Mucosa of descending colon (tissue), 3 donors: ENCODE data around the gene ANAPC2. TPM values are rescaled to one million over a fixed set of nuclear protein-coding genes. Genes with fewer than 3 reads are reported as not detected.

ENCODE experiments used
- ATAC-seq: fragments of 200-7000 bp; cut with Tn5 transposase; one replicate; pipeline ENCODE4 v1.9.1; 2020; ENCODE audit warnings: mild to moderate bottlenecking, moderate library complexity
- DNase-seq, 3 donors: peaks; one replicate each; pipeline ENCODE4 v3.0.0-alpha.2; 2020
- H3K36me3 ChIP-seq: fragments of 200-600 bp; one replicate; pipeline ENCODE4 v1.8.0; 2021; ENCODE audit warnings: low read depth, mild to moderate bottlenecking
- H3K4me1 ChIP-seq: fragments of 200-600 bp; one replicate; pipeline ENCODE4 v1.8.0; 2021; ENCODE audit warnings: low read depth, mild to moderate bottlenecking
- H3K4me3 ChIP-seq: fragments of 200-600 bp; one replicate; pipeline ENCODE4 v1.8.0; 2021; ENCODE audit warnings: mild to moderate bottlenecking
- H3K9me3 ChIP-seq: fragments of 200-600 bp; one replicate; pipeline ENCODE4 v1.8.0; 2021; ENCODE audit warnings: mild to moderate bottlenecking
- CTCF ChIP-seq: fragments of 200-600 bp; IDR thresholded peaks from one replicate; pipeline ENCODE4 v1.8.0; 2022; ENCODE audit warnings: antibody characterized with exemption, mild to moderate bottlenecking
- intact Hi-C, 2 donors: fragments of 100-400 bp; cut with DNase I in 1 of 2; cut with micrococcal nuclease in 1 of 2; formaldehyde crosslinking; loops; one replicate each; pipeline versions ENCODE4 v1.11.0 to v1.11.1; 2022; cut with DNase I, micrococcal nuclease
- total RNA-seq, 3 donors: library from RNA; stranded (reverse); fragmentation: NEBNext Ultra II Directional in 2 of 3; extraction: Animal tissue kit (Norgen Biotek cat#: 25700) in 2 of 3; gene quantifications; one replicate each; pipeline versions ENCODE4 v1.2.1 to v1.2.4, GENCODE V29; 2021 to 2023
- donor health status: DM: no; HTN: no; CAD: no; lungs with moderate emphysema.
- donor health status: DM: no; HTN: no; CAD: no.
- donor health status: DM: no; HTN: yes; CAD: no.

The ANAPC2 gene
- total RNA-seq, 3 donors from 2014 or later: 60.8 to 65.9 (median 61.7) TPM

DNA sequence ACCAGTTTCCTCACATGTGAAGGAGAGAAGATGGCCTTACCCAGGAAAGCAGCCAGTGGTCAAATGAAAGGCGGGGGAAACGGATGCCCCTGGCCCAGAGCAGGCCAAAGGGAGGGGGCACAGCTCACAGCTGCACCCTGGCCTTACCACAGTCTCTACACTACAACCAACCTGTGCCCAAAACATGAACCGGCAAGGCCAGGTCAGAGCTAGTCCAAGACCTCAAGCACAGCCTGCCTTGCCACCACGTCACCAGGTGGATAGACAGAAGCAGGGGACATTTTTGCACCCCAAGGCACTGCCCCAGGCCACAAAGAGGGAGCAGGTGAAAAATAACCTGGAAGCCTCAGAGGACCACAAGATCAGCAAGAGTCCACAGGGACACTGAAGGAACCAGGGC, 44.9 kb downstream of the ANAPC2 start:
- ATAC-seq: no peak
- H3K9me3 ChIP-seq: no peaks in the 10 kb centered on the region
- DNase-seq: no peak
- H3K36me3 ChIP-seq: no peaks in the 10 kb centered on the region
- no peak for TF ChIP-seq CTCF
- no peak overlapping the region for H3K4me3 ChIP-seq
- intact Hi-C loops: no loop called here
- H3K4me1 ChIP-seq: no peaks in the 10 kb centered on the region

- Histone ChIP-seq H3K4me1 (no peaks in the 10 kb centered on the region), H3K4me3 (no peak overlapping the region), H3K9me3 (no peaks in the 10 kb centered on the region), H3K36me3 (no peaks in the 10 kb centered on the region)
- no peak for ATAC-seq
- TF ChIP-seq CTCF: no peak
- DNase-seq: no peak
- intact Hi-C loops: no loop called here
Measured at GRCh38 chr9:137141976-137142936, 46.1 kb downstream of the ANAPC2 start.

GRCh38 chr9:137141050-137141810, 47.1 kb downstream of the ANAPC2 start:
- no peak for TF ChIP-seq CTCF
- DNase-seq (no peak), ATAC-seq (no peak)
- Histone ChIP-seq H3K4me3 (no peak overlapping the region), H3K9me3 (no peaks in the 10 kb centered on the region), H3K4me1 (no peaks in the 10 kb centered on the region), H3K36me3 (no peaks in the 10 kb centered on the region)
- intact Hi-C loops: no loop called here

DNA sequence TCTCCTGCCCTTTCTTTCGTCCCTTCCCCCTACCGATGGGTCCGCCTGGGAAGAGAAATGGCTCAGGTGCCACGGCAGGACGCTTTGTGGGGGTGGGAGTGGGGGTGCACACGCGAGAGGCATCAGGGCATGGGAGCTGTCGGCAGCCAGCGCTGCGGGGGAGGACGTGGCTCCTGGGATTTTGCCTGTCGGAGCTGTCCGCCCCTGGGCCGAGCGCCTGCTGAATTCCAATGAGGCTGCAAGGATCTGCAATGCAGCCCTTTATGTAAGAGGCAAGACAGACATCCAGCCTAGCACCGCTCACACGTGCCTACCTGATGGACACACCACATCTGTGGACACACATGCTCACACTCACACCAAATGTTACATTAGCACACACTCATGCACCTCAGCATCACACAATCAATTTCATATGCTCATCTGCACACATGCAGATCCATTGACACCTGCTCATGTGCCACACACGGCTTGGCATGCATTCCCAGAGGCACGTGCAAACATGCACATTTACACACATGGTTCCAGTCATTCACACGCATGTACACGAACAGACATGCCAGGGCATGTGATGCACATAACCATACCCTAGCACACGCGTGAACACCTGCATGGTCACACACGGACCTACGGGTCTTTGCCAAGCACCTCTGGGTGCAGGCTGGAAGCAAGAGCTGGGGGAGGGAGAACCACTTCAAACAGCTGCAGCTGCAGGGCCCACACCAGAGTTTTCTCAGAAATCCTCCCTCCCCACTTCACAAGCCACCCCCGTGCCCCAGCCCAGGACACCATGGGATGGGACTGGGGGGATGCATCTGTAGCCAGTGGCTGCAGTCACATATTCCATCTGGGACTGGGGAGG, 48.0 kb downstream of the ANAPC2 start:
- no peak for DNase-seq
- intact Hi-C loops: no loop called here
- H3K9me3 ChIP-seq: no peaks in the 10 kb centered on the region
- ATAC-seq: no peak
- H3K4me1 ChIP-seq: no peaks in the 10 kb centered on the region
- TF ChIP-seq CTCF: no peak
- no peak overlapping the region for H3K4me3 ChIP-seq
- H3K36me3 ChIP-seq: no peaks in the 10 kb centered on the region

DNA sequence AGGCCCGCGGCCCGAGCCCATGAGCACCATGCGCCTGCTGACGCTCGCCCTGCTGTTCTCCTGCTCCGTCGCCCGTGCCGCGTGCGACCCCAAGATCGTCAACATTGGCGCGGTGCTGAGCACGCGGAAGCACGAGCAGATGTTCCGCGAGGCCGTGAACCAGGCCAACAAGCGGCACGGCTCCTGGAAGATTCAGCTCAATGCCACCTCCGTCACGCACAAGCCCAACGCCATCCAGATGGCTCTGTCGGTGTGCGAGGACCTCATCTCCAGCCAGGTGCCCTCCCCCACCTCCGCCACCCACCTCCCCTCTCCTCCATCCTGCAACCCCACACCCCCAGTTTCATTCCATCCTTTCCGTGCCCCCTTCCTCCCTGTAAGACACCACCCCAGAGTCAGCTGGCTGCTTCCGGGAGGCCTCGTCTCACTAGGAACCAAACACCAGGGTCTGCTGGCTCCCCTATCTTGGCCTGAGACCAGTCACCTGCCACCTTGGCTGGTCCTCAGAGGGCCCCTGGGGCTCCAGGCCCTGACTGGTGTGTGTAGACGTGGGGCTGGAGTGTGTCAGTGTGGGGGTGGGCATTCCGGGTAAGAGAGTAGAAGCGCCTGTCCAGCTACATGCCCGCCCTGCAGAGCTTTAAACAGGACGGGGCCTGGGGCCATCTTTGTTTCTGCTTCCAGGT, 48.8 kb downstream of the ANAPC2 start:
- no peak for ATAC-seq
- H3K4me3 ChIP-seq: no peak overlapping the region
- H3K36me3 ChIP-seq: no peaks in the 10 kb centered on the region
- no peaks in the 10 kb centered on the region for H3K9me3 ChIP-seq
- DNase-seq: no peak
- intact Hi-C loops: no loop called here
- no peaks in the 10 kb centered on the region for H3K4me1 ChIP-seq
- TF ChIP-seq CTCF: no peak
